Raji (cell line): Measurements from ENCODE around the gene AQP12A.
"Not testable (repeated sequence)": the region's sequence is repeated elsewhere in the genome, so short reads cannot be mapped to it uniquely, and the experiment has no call there.

Experiments
- POLR2A ChIP-seq: IDR thresholded peaks from 2 replicates; pipeline ENCODE4 v1.6.1; 2011; ENCODE audit warnings: low read depth, low read length, control low read depth; ENCODE audit not compliant: insufficient read depth

Gene AQP12A

DNA sequence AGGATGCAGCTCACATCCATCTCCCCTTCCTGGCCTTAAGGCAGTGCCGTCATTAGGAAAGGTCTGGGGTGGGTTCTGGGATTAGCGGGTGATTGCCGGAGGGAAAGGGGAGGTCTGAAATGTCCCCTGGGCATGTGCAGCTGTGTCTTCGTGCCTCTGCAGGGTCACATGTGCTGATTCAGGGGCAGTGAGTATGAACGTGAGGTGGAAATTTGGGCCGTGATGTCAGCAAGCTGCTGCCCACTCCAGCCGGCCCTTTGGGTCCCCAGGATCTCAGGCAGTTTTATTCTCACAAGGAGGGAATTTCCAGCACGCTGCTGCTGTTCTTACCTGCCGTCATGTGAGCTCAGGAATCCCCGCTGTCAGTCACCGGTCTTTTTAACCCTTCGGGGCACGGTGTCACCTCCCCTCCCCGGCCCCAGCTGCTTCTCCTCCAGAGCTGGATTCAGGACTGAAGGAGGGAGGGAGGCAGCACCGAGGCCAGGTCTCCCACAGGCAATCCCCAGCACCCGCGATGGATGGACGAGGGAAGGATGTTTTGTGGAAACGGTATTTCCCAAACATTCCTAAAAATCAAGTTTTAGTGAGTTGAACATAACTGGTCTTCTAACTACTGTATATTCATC is 42.9 kb upstream of the AQP12A start:
- TF ChIP-seq POLR2A: no peak

DNA sequence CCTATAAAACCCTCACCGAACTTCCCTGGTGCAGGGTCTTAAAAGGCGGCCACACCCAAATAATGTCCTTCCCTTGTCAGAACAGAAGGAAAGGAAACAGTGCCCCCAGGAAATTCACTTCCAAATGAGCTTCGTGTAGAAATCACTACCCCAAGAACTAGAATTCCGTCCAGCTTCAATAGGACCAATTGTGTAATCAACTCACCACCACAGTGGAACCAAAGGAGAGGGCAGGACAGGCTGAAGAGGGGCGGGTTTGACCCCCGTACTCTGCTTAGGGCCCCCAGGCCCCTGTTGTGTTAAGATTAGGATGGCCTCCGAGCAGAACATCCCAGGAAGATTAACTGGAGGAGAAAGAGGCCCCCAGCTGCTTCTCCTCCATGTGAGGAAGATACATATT is 42.3 kb upstream of the AQP12A start:
- TF ChIP-seq POLR2A: no peak

DNA sequence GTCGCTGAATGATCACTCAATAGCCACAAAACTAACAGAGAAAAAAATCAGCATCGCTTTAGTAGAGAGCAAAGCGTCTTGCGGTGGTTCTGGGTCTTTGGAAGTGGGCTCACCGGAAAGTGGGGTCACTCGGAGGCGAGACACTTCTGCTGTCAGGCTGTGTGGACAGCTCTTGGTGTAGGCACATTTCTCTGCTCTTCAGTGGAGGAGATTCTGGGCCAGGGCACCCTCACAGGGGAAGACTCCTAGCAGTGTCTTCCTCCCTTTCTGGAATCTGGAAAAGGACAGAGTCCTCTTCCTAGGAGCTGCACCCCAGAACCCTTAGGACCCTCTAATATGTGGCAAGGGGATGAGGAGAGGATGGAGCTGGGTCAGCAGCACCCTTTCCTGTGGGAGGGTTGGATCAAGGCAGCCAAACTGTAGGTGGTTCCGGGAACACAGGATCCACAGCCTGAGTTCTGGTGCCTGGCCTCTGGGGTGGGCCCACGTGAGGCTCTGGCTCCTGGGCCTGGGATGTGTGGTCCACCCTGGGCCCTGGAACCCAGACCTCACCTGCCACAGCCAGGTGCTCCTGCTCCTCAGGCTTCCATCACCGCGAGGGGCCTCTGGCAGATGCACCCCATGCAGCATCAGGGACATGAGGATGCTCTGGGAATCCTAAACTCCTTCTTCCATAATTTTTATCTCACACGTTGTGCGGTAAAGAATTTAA is 41.3 kb upstream of the AQP12A start:
- TF ChIP-seq POLR2A: no peak

DNA sequence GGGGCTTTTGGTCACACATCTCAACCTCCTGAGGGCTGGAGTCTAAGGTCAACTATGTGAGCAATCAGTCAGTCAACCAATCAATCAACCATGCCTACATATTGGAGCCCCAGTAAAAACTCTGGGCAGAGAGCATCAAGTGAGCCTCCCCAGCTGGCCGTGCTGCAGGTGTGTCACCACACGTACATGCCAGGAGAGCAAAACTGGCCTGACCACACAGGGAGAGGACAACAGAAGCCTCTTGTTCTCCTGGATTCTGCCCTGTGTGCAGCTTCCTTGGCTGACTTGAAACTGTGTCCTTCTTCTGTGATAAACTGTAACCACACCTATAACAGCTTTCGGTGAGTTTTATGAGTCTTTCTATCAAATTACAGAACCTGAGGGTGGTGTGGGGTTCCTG is 40.5 kb upstream of the AQP12A start:
- no peak for TF ChIP-seq POLR2A

DNA sequence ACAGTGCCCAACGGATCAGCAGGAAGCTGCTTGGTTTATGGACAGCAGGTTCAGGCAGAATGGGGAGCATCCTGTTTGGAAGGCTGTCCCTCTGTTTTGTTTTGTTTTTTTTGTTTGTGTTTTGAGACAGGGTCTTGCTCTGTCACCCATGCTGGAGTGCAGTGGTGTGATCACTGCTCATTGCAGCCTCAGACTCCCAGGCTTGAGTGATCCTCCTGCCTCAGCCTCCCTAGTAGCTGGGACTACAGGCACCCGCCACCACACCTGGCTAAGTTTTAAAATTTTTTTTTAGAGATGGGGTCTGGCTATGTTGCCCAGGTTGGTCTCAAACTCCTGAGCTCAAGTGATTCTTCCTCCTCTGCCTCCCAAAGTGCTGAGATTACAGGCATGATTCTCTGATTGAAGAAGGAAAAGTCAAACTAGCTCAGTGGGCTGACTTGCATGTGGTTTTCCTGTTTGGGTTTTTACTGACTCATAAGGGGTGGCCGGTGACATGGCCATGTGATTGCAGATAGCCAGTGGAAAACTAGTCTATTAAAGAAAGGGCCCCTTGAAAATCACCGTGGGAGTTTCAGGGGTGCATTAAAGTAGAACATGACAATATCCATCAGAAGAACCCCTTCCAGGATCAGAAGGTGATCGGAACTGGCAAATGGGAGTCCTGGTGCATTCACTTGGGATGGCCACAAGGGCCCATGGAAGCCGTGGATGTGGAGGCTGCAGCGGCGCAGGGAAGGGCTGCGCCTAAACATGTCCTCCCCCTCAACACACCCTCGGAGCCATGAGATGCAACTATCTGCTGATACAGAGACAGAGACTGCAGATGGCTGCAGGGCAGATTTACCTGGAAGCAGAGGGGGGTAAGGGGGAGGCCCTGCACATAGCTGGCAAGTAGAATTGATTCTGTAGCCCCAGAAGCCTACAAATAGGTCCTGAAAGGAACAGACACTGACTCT is 35.5 kb upstream of the AQP12A start:
- TF ChIP-seq POLR2A: no peak

DNA sequence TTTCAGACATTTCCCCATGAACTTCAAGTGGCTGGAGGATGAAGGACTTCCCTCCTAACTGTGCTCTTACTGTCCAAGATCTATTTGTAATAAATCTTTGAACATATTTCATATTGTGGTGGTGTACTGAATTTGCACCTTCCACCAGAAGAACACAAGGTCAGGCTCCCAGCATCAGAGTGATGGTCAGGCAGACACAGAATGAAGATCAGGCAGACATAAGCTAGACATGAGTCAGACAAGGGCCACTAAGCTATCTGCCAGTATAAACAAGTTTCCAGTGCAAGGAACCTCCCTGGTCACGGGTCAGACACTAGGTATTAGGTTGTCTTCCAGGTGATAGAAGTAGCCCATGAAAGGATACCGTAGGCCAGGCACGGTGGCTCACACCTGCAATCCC is 29.0 kb upstream of the AQP12A start:
- no peak for TF ChIP-seq POLR2A

DNA sequence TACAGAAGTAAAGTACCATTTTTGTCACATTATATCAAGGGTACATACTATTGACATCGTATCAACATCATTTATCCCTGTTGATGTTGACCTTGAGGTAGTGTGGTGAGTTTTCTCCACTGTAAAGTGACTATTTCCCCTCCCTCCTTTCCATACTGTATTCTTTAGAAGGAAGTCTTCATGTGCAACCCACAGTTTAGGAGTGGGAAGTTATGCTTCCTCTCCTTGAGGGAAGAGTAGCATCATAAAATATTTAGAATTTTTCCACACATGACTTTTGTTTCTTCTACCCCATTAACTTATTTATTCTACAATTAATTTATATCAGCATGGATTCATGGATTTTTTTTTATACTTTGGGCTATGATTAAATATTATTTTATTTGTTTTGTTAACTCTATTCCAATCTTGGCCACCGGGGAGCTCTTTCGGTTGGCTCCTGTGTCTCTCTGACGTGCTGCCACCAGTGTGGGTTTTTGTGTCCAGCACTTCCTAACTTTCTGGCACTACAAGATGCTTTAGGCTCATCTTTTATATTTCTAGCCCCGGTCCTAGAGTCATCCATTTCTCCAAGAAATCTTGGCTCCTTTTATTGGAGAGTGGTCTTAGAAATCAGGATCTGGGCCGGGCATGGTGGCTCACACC is 28.0 kb upstream of the AQP12A start:
- no peak for TF ChIP-seq POLR2A

DNA sequence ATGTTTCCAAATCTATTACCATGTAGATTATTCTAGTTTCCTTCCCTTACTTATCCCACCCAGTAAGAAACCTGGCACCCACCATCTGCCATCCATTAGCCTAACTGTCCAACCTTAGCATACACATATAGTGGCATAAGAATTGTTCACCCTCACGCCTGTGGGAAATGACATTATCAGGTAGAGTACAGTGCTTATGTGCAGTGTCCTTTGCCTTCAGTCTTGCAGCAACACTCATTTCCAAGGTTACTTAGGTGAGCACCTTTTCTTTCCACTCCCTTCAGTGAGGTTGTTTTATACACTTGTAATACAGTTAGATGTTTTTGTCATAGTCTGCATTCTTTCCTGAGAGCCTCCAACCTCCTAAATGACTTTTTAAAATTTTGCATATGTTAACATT is 27.0 kb upstream of the AQP12A start:
- no peak for TF ChIP-seq POLR2A

DNA sequence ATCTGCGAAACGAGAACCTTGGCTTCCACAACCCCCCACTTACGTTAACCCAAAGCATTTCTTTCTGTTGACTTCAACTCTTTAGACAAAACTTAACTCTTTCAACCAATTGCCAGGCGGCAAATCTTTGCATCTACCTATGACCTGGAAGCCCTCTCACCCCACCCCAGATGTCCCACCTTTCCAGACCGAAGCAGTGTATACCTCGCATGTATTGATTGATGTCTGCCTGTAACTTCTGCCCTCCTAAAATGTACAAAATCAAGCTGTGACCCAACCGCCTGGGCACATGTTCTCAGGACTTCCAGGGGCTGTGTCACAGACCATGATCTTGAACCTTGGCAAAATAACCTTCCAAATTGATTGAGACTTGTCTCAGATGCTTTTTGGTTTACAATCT is 21.3 kb upstream of the AQP12A start:
- no peak for TF ChIP-seq POLR2A

DNA sequence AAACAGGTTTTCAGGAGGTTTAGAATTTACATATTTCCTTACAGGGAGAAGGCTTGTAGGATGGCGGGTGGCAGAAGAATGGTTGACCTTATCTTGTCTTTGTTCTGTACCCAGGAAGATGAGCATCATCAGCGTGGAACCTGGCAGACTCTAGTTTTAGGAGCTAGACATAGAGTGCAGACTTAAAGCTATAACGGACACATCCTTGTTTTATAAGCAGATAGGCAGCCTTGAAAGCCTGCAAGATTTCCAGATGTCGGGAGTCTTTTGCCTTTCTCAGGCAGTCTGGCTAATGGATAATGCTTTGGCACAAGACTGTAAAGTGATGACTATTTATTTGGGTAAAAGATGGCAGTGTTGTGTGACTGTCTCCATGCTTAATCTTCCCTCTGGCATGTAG is 20.7 kb upstream of the AQP12A start:
- no peak for TF ChIP-seq POLR2A

DNA sequence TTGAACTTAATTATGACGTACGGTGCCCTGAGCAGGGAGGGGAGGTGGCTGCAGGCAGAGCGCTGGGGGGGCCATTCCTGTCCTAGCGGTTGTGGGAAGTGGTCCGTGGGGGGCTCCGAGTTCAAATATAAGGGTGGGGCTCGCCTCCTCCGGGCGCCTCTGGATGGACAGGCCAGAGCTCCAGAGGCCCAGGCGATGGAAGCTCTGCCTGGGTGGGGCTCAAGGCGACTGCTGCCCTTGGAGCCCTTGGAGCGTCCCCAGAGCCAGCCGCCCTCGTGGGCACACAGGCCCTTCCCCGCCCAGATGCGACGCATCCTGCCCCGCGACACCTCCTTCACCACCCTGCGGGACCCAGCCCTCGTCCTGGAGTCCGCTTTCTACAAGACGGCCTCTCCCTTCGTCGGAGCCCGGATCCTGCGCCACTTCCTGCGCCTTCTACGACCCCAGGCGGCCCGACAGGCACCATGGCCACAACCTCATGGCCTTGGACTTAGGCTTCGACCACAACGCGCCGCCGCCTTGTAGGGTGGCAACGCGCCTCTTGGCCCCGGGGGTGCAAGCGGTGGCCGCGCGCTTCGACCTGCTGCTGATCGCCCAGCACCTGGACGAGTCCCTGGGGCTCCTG is 19.5 kb upstream of the AQP12A start:
- no peak for TF ChIP-seq POLR2A

DNA sequence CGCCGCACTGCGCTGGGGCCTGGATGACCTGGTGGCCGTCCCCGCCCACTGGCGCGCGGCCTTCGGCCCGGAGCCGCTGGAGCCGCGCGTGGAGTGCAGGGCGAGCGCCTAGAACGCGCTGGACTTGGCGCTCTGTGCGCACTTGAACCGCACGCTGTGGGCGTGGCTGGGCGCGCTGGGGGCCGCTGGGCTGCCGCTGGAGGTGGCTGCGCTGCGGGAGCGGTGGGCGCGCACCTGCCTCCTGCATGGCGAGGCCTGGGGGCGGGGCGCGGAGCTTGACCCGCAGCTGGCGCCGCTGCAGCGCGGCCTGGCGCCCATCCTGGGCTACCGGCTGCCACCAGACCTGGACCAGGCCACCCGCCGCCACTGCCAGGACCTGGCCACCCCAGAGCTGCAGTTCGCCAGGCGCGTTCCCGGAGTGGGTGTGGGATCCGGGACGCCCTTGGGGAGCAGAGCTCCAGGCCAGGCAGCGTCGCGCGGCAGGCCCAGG is 18.9 kb upstream of the AQP12A start:
- no peak for TF ChIP-seq POLR2A

DNA sequence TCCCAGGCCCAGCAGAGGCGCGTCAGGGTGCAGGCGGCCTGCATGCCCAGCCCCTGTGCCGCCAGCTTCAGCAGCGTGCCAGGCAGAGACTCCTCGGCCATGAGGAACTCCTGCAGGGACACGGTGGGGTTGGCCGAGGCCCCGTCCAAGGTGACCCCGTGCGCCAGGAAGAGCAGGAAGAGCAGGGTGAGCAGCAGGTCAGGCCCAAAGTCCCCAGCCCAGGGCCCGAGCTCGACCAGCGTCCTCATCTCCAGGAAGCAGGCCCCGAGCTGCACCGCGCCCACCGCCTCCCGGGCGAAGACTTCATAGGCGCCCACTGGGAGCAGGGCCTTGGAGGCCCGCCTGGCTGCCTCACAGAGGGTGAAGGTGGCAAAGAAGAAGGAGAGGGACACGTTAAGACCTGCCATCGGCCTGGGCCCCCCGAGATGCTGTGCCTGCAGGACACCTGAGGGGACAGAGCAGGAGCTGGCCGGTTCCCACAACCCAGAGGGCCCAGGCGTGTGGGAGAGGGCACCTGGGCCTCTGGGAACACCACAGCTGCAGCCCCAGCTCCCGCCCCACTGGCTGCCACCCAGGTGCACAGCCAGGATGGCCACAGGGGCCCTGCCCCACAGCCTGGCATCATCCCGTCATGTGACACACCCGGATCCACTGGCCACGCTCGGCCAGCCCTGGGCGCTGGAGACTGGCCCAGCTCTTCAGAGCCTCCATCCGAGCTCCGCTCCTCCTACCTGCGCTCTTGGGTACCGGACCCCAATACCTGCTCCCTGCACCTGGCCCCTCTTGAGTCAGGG is 9.0 kb upstream of the AQP12A start, which contains the start of gene AQP12B:
Gene AQP12B, minus strand, starts transcription at position 455 of the 794 bp plus-strand sequence. Its CDS starts 48 bp downstream, at position 407.
- not testable (repeated sequence) for TF ChIP-seq POLR2A
